ENCODE measurements around the gene ODAM. TPM values are rescaled to one million over a fixed set of nuclear protein-coding genes. Genes with fewer than 3 reads are reported as not detected.

Gene ODAM
- 1 to 10 TPM in 1 of 5 donors, under 1 TPM in 1, not detected in 3; 0.37 to 7.1 TPM for total RNA-seq
- polyA plus RNA-seq = 10 to 100 TPM; 11.9 to 20.3 (median 15.9) TPM
- long read RNA-seq, donor 1 = 0 reads
- long read RNA-seq, donor 2 = 0 reads
- long read RNA-seq, donor 3 = 0 reads
- long read RNA-seq, donor 4 = 0 reads
- long read RNA-seq, donor 5 = 0 reads
- long read RNA-seq, donor 6 = 0 reads
- long read RNA-seq, donor 7 = 0 reads
- long read RNA-seq, donor 8, partial matches to known transcripts = 6 of 7 reads
- long read RNA-seq, donor 8, other reads (novel, unspliced or antisense) = 0 of 7 reads
- long read RNA-seq, donor 9 = 0 reads
- long read RNA-seq, donor 10 = 0 reads

- Histone ChIP-seq H3K36me3 (no peaks in the 10 kb centered on the region), H3K4me3 (no peak within 1 kb of the TSS), H3K27me3 (no peaks in the 10 kb centered on the region), H3K27ac (no peak within 1 kb of the TSS), H3K4me1 (peaks cover 5 to 19% (median 7%) of the 10 kb centered on the region in 4 donors), H3K9me3 (no peaks in the 10 kb centered on the region)
- DNase-seq = no peak
- TF ChIP-seq CTCF (IDR thresholded peaks at IDR 0.05) (no peak), POLR2A (IDR thresholded peaks at IDR 0.05) (no peak), EP300 (IDR thresholded peaks at IDR 0.05) (no peak), POLR2AphosphoS5 (IDR thresholded peaks at IDR 0.05) (no peak)
- intact Hi-C loops (cut with DNase I; ENCODE audit: low total_unique reads) = no loop called here
- 80 to 96% (median 90%) methylated on average over 1 of the region's 1 CpG for WGBS, 5 donors
Measured at GRCh38 chr4:70195425-70195824, at the start of gene ODAM. TSS of gene ODAM (plus strand) at chr4:70195725. CDS start at chr4:70196544, 819 bp downstream.

GRCh38 chr4:70151271-70151670 lies 44.3 kb upstream of the ODAM start:
- 48 to 65% (median 60%) methylated on average over 3 of the region's 3 CpGs for WGBS, 5 donors
- H3K4me1 ChIP-seq = no peaks in the 10 kb centered on the region
- TF ChIP-seq EP300 (IDR thresholded peaks at IDR 0.05) (no peak), POLR2A (IDR thresholded peaks at IDR 0.05) (no peak), POLR2AphosphoS5 (IDR thresholded peaks at IDR 0.05) (no peak), CTCF (IDR thresholded peaks at IDR 0.05) (no peak)

GRCh38 chr4:70152088-70152487 lies 43.4 kb upstream of the ODAM start:
- H3K4me3 ChIP-seq = no peak overlapping the region
- intact Hi-C loops (cut with DNase I; ENCODE audit: low total_unique reads) = no loop called here
- no peaks in the 10 kb centered on the region for H3K27me3 ChIP-seq
- H3K4me1 ChIP-seq = no peaks in the 10 kb centered on the region
- H3K27ac ChIP-seq = no peak overlapping the region
- WGBS, 5 donors = 82 to 90% (median 87%) methylated on average over 2 of the region's 2 CpGs
- H3K36me3 ChIP-seq = no peaks in the 10 kb centered on the region
- no peaks in the 10 kb centered on the region for H3K9me3 ChIP-seq
- no peak for TF ChIP-seq EP300 (IDR thresholded peaks at IDR 0.05)
- no peak for TF ChIP-seq CTCF (IDR thresholded peaks at IDR 0.05)
- DNase-seq = no peak

More at GRCh38 chr4:70151271-70151670, 44.3 kb upstream of the ODAM start:
- DNase-seq = no peak
- H3K4me3 ChIP-seq = no peak overlapping the region
- intact Hi-C loops (cut with DNase I; ENCODE audit: low total_unique reads) = no loop called here
- no peaks in the 10 kb centered on the region for H3K27me3 ChIP-seq
- H3K27ac ChIP-seq = no peak overlapping the region
- no peaks in the 10 kb centered on the region for H3K9me3 ChIP-seq
- no peaks in the 10 kb centered on the region for H3K36me3 ChIP-seq

GRCh38 chr4:70153937-70154336 lies 41.6 kb upstream of the ODAM start, which contains the start of gene PRR27:
TSS of gene PRR27 (plus strand) at chr4:70154237. CDS start at chr4:70154376, 139 bp downstream.
- H3K4me1 ChIP-seq = no peaks in the 10 kb centered on the region

More at GRCh38 chr4:70153937-70154336, 41.6 kb upstream of the ODAM start, which contains the start of gene PRR27:
- 87 to 94% (median 89%) methylated on average over 3 of the region's 3 CpGs for WGBS, 5 donors
- no peak within 1 kb of the TSS for H3K4me3 ChIP-seq
- no peaks in the 10 kb centered on the region for H3K9me3 ChIP-seq
- no peak for TF ChIP-seq POLR2AphosphoS5 (IDR thresholded peaks at IDR 0.05)
- TF ChIP-seq EP300 (IDR thresholded peaks at IDR 0.05) = no peak
- TF ChIP-seq CTCF (IDR thresholded peaks at IDR 0.05) = no peak
- TF ChIP-seq POLR2A (IDR thresholded peaks at IDR 0.05) = no peak
- intact Hi-C loops (cut with DNase I; ENCODE audit: low total_unique reads) = no loop called here
- no peaks in the 10 kb centered on the region for H3K27me3 ChIP-seq
- no peaks in the 10 kb centered on the region for H3K36me3 ChIP-seq
- no peak for DNase-seq
- H3K27ac ChIP-seq = no peak within 1 kb of the TSS
